ENCODE results near the gene IFT27.

The IFT27 gene

GRCh38 chr22:36803358-36803757 is 27.4 kb upstream of the IFT27 start:
- no CpG with 5 or more reads among the region's 1 CpG for WGBS, 2 donors (ENCODE audit: extremely low coverage in 2 of 2, insufficient read length in 2 of 2, insufficient replicate concordance in 1 of 2)
- no peak overlapping the region for H3K27ac ChIP-seq (replicated peaks; ENCODE audit: low read length)
- H3K4ac ChIP-seq (ENCODE audit: low read length) = no peak overlapping the region
- H2AK5ac ChIP-seq (ENCODE audit: low read depth, low read length) = no peak overlapping the region
- H4K91ac ChIP-seq (ENCODE audit: low read depth, low read length, poor library complexity) = no peak overlapping the region
- H3K4me1 ChIP-seq (ENCODE audit: control insufficient read depth in 2 of 2, insufficient read depth in 1 of 2, low read depth in 1 of 2, low read length in 2 of 2) = peaks cover 13 to 24% of the 10 kb centered on the region in 2 donors
- H2BK15ac ChIP-seq (ENCODE audit: low read length) = no peak overlapping the region
- no peak overlapping the region for H3K9ac ChIP-seq (ENCODE audit: low read depth, low read length, poor library complexity)
- H3K4me2 ChIP-seq (ENCODE audit: insufficient read depth, low read length, poor library complexity, severe bottlenecking) = no peak overlapping the region
- H3K36me3 ChIP-seq (replicated peaks in 1 of 2; ENCODE audit: control insufficient read depth in 2 of 2, insufficient read depth in 2 of 2, low read length in 2 of 2) = no peaks in the 10 kb centered on the region
- H2AFZ ChIP-seq (ENCODE audit: low read length) = no peak overlapping the region
- no peak overlapping the region for H3K4me3 ChIP-seq (ENCODE audit: low read length in 2 of 2)
- no peak overlapping the region for H4K8ac ChIP-seq (ENCODE audit: low read depth, low read length)
- no peaks in the 10 kb centered on the region for H3K9me3 ChIP-seq (replicated peaks in 1 of 2; ENCODE audit: control insufficient read depth in 2 of 2, insufficient read depth in 1 of 2, low read depth in 1 of 2, low read length in 2 of 2)
- no peaks in the 10 kb centered on the region for H3K79me1 ChIP-seq (ENCODE audit: low read depth, low read length)
- no peak overlapping the region for H2BK5ac ChIP-seq (ENCODE audit: low read length)
- no peak overlapping the region for H3K14ac ChIP-seq (ENCODE audit: low read length)
- H3K18ac ChIP-seq (ENCODE audit: low read length) = no peak overlapping the region
- no peak overlapping the region for H3K23ac ChIP-seq (ENCODE audit: low read depth, low read length, poor library complexity)
- no peak overlapping the region for H2BK12ac ChIP-seq (ENCODE audit: low read length)
- no peak for DNase-seq (ENCODE audit: low spot score)
- H3K27me3 ChIP-seq (ENCODE audit: control insufficient read depth in 3 of 3, insufficient read depth in 3 of 3, low read depth in 1 of 3, low read length in 3 of 3) = peaks cover 0 to 8% (median 0%) of the 10 kb centered on the region in 3 experiments
- no peak overlapping the region for H2BK120ac ChIP-seq (ENCODE audit: low read depth, low read length)

GRCh38 chr22:36798674-36799066 is 22.8 kb upstream of the IFT27 start:
- no peak for DNase-seq (ENCODE audit: low spot score)
- Histone ChIP-seq H4K8ac (ENCODE audit: low read depth, low read length) (no peak overlapping the region), H2AK5ac (ENCODE audit: low read depth, low read length) (no peak overlapping the region), H3K27ac (replicated peaks; ENCODE audit: low read length) (no peak overlapping the region), H2AFZ (ENCODE audit: low read length) (no peak overlapping the region), H3K79me1 (ENCODE audit: low read depth, low read length) (no peaks in the 10 kb centered on the region), H2BK5ac (ENCODE audit: low read length) (peak overlapping the region; percentile 10), H3K23ac (ENCODE audit: low read depth, low read length, poor library complexity) (no peak overlapping the region), H2BK120ac (ENCODE audit: low read depth, low read length) (no peak overlapping the region), H3K9ac (ENCODE audit: low read depth, low read length, poor library complexity) (no peak overlapping the region), H3K4ac (ENCODE audit: low read length) (no peak overlapping the region), H3K4me2 (ENCODE audit: insufficient read depth, low read length, poor library complexity, severe bottlenecking) (no peak overlapping the region), H2BK12ac (ENCODE audit: low read length) (no peak overlapping the region), H3K9me3 (replicated peaks in 1 of 2; ENCODE audit: control insufficient read depth in 2 of 2, insufficient read depth in 1 of 2, low read depth in 1 of 2, low read length in 2 of 2) (no peaks in the 10 kb centered on the region), H3K14ac (ENCODE audit: low read length) (peak overlapping the region; percentile 58), H3K4me3 (ENCODE audit: low read length in 2 of 2) (peak overlapping the region in 1 of 2 donors; percentile 38), H3K4me1 (ENCODE audit: control insufficient read depth in 2 of 2, insufficient read depth in 1 of 2, low read depth in 1 of 2, low read length in 2 of 2) (peaks cover 24 to 45% of the 10 kb centered on the region in 2 donors), H2BK15ac (ENCODE audit: low read length) (no peak overlapping the region), H3K27me3 (ENCODE audit: control insufficient read depth in 3 of 3, insufficient read depth in 3 of 3, low read depth in 1 of 3, low read length in 3 of 3) (peaks cover 0 to 8% (median 0%) of the 10 kb centered on the region in 3 experiments), H3K18ac (ENCODE audit: low read length) (peak overlapping the region; percentile 86), H4K91ac (ENCODE audit: low read depth, low read length, poor library complexity) (no peak overlapping the region), H3K36me3 (replicated peaks in 1 of 2; ENCODE audit: control insufficient read depth in 2 of 2, insufficient read depth in 2 of 2, low read length in 2 of 2) (no peaks in the 10 kb centered on the region)
- no CpG with 5 or more reads among the region's 11 CpGs for WGBS, 2 donors (ENCODE audit: extremely low coverage in 2 of 2, insufficient read length in 2 of 2, insufficient replicate concordance in 1 of 2)

GRCh38 chr22:36797911-36798673 is 22.2 kb upstream of the IFT27 start:
- H3K27ac ChIP-seq (replicated peaks; ENCODE audit: low read length) = no peak overlapping the region

GRCh38 chr22:36797374-36797773 is 21.5 kb upstream of the IFT27 start:
- no peak overlapping the region for H3K9ac ChIP-seq (ENCODE audit: low read depth, low read length, poor library complexity)
- no peak overlapping the region for H3K4ac ChIP-seq (ENCODE audit: low read length)
- no peak overlapping the region for H3K23ac ChIP-seq (ENCODE audit: low read depth, low read length, poor library complexity)
- no peaks in the 10 kb centered on the region for H3K9me3 ChIP-seq (replicated peaks in 1 of 2; ENCODE audit: control insufficient read depth in 2 of 2, insufficient read depth in 1 of 2, low read depth in 1 of 2, low read length in 2 of 2)
- H3K79me1 ChIP-seq (ENCODE audit: low read depth, low read length) = no peaks in the 10 kb centered on the region
- H4K91ac ChIP-seq (ENCODE audit: low read depth, low read length, poor library complexity) = no peak overlapping the region
- peak overlapping the region in 1 of 2 donors; percentile 13 for H3K4me3 ChIP-seq (ENCODE audit: low read length in 2 of 2)
- H2BK15ac ChIP-seq (ENCODE audit: low read length) = no peak overlapping the region
- H3K18ac ChIP-seq (ENCODE audit: low read length) = no peak overlapping the region
- no peak overlapping the region for H2AK5ac ChIP-seq (ENCODE audit: low read depth, low read length)
- H3K14ac ChIP-seq (ENCODE audit: low read length) = no peak overlapping the region
- H3K27me3 ChIP-seq (ENCODE audit: control insufficient read depth in 3 of 3, insufficient read depth in 3 of 3, low read depth in 1 of 3, low read length in 3 of 3) = peaks cover 0 to 8% (median 0%) of the 10 kb centered on the region in 3 experiments
- WGBS, 2 donors (ENCODE audit: extremely low coverage in 2 of 2, insufficient read length in 2 of 2, insufficient replicate concordance in 1 of 2) = no CpG with 5 or more reads among the region's 9 CpGs
- H3K4me1 ChIP-seq (ENCODE audit: control insufficient read depth in 2 of 2, insufficient read depth in 1 of 2, low read depth in 1 of 2, low read length in 2 of 2) = peaks cover 24 to 45% of the 10 kb centered on the region in 2 donors
- H2AFZ ChIP-seq (ENCODE audit: low read length) = peak overlapping the region; percentile 55
- no peak overlapping the region for H2BK120ac ChIP-seq (ENCODE audit: low read depth, low read length)
- no peak overlapping the region for H2BK5ac ChIP-seq (ENCODE audit: low read length)
- no peaks in the 10 kb centered on the region for H3K36me3 ChIP-seq (replicated peaks in 1 of 2; ENCODE audit: control insufficient read depth in 2 of 2, insufficient read depth in 2 of 2, low read length in 2 of 2)
- no peak overlapping the region for H3K4me2 ChIP-seq (ENCODE audit: insufficient read depth, low read length, poor library complexity, severe bottlenecking)
- H4K8ac ChIP-seq (ENCODE audit: low read depth, low read length) = no peak overlapping the region
- no peak overlapping the region for H2BK12ac ChIP-seq (ENCODE audit: low read length)
- no peak overlapping the region for H3K27ac ChIP-seq (replicated peaks; ENCODE audit: low read length)
- no peak for DNase-seq (ENCODE audit: low spot score)

More at GRCh38 chr22:36797911-36798673, 22.2 kb upstream of the IFT27 start:
- Histone ChIP-seq H2AK5ac (ENCODE audit: low read depth, low read length) (no peak overlapping the region), H2BK5ac (ENCODE audit: low read length) (peak overlapping the region; percentile 10), H4K91ac (ENCODE audit: low read depth, low read length, poor library complexity) (no peak overlapping the region), H3K79me1 (ENCODE audit: low read depth, low read length) (no peaks in the 10 kb centered on the region), H3K9ac (ENCODE audit: low read depth, low read length, poor library complexity) (no peak overlapping the region), H2BK120ac (ENCODE audit: low read depth, low read length) (no peak overlapping the region), H3K9me3 (replicated peaks in 1 of 2; ENCODE audit: control insufficient read depth in 2 of 2, insufficient read depth in 1 of 2, low read depth in 1 of 2, low read length in 2 of 2) (no peaks in the 10 kb centered on the region), H3K36me3 (replicated peaks in 1 of 2; ENCODE audit: control insufficient read depth in 2 of 2, insufficient read depth in 2 of 2, low read length in 2 of 2) (no peaks in the 10 kb centered on the region), H4K8ac (ENCODE audit: low read depth, low read length) (no peak overlapping the region), H2BK15ac (ENCODE audit: low read length) (no peak overlapping the region), H3K27me3 (ENCODE audit: control insufficient read depth in 3 of 3, insufficient read depth in 3 of 3, low read depth in 1 of 3, low read length in 3 of 3) (peaks cover 0 to 8% (median 0%) of the 10 kb centered on the region in 3 experiments), H3K4me1 (ENCODE audit: control insufficient read depth in 2 of 2, insufficient read depth in 1 of 2, low read depth in 1 of 2, low read length in 2 of 2) (peaks cover 24 to 45% of the 10 kb centered on the region in 2 donors), H3K4ac (ENCODE audit: low read length) (no peak overlapping the region), H3K14ac (ENCODE audit: low read length) (no peak overlapping the region), H2AFZ (ENCODE audit: low read length) (peak overlapping the region; percentile 19), H3K23ac (ENCODE audit: low read depth, low read length, poor library complexity) (no peak overlapping the region), H3K18ac (ENCODE audit: low read length) (peak overlapping the region; percentile 86), H3K4me2 (ENCODE audit: insufficient read depth, low read length, poor library complexity, severe bottlenecking) (peak overlapping the region; percentile 19), H3K4me3 (ENCODE audit: low read length in 2 of 2) (peak overlapping the region; percentile 13 to 38), H2BK12ac (ENCODE audit: low read length) (no peak overlapping the region)
- WGBS, 2 donors (ENCODE audit: extremely low coverage in 2 of 2, insufficient read length in 2 of 2, insufficient replicate concordance in 1 of 2) = no CpG with 5 or more reads among the region's 12 CpGs
- peak; percentile 89 for DNase-seq (ENCODE audit: low spot score)
